ENCODE data around the gene PDE5A.

- TF ChIP-seq EP300 (IDR thresholded peaks at IDR 0.05; ENCODE audit: low read depth) (no peak), CTCF (IDR thresholded peaks at IDR 0.05) (no peak)
Observed at GRCh38 chr4:119671205-119671604, 42.6 kb upstream of the PDE5A start.

Measured in transverse colon (tissue), 3 donors.